Keratinocyte (primary cell): ENCODE measurements around the gene ADGRG2.

Source experiments
- EZH2 ChIP-seq: IDR thresholded peaks from one replicate; pipeline ENCODE4 v1.6.1; 2012; ENCODE audit warnings: inconsistent platforms, mild to moderate bottlenecking, low read length, moderate library complexity
- TF ChIP-seq, protein P1 (sequence below), 3 experiments: IDR thresholded peaks in 1 of 3; conservative IDR thresholded peaks in 1 of 3; optimal IDR thresholded peaks in 1 of 3; 2 replicates in 2 of 3; 3 replicates in 1 of 3; pipeline versions ENCODE3 to v1.5.1; 2011; ENCODE audit warnings: low read length in 3 of 3, mild to moderate bottlenecking in 3 of 3, moderate library complexity in 2 of 3, control low read depth in 1 of 3, inconsistent platforms in 1 of 3; ENCODE audit not compliant: insufficient read depth in 2 of 3; ENCODE audit errors: extremely low read depth in 1 of 3

DNA sequence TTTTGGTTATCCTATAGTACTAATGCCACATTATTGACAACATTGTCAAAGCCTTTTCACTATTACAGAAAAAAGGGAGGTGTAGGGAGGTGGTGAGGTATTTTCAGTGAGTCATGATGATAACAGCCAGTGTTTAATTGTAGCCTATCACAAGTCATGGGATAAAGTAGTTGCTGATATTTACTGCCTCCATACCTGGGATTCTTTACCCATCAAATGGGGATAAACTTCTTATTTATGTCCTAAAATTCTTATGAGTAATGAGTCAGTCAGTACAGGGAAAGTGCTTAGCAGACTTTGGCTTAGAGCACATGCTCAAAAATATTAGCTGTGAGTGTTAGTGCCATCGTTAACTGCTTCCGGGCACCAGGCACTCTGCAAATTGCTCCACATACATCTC is 25.7 kb downstream of the ADGRG2 start:
- TF ChIP-seq, protein P1, sequence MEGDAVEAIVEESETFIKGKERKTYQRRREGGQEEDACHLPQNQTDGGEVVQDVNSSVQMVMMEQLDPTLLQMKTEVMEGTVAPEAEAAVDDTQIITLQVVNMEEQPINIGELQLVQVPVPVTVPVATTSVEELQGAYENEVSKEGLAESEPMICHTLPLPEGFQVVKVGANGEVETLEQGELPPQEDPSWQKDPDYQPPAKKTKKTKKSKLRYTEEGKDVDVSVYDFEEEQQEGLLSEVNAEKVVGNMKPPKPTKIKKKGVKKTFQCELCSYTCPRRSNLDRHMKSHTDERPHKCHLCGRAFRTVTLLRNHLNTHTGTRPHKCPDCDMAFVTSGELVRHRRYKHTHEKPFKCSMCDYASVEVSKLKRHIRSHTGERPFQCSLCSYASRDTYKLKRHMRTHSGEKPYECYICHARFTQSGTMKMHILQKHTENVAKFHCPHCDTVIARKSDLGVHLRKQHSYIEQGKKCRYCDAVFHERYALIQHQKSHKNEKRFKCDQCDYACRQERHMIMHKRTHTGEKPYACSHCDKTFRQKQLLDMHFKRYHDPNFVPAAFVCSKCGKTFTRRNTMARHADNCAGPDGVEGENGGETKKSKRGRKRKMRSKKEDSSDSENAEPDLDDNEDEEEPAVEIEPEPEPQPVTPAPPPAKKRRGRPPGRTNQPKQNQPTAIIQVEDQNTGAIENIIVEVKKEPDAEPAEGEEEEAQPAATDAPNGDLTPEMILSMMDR (optimal IDR thresholded peaks at IDR 0.05 in 1 of 3, IDR thresholded peaks at IDR 0.05 in 1 of 3, conservative IDR thresholded peaks at IDR 0.05 in 1 of 3; ENCODE audit: extremely low read depth in 1 of 3, insufficient read depth in 2 of 3, low read length in 3 of 3) = no peak
- TF ChIP-seq EZH2 = no peak
